Hematopoietic multipotent progenitor cell treated with erythropoietin and hydrocortisone succinate and interleukin-3 and kit ligand, for 8 days (in vitro differentiated cells): ENCODE results near the gene STK40.
A peak's percentile ranks its signal among the peaks of the same experiment; 100 is the strongest.

Experiments
- DNase-seq: peaks from one replicate; pipeline ENCODE4 v3.0.0-alpha.2; 2015

The STK40 gene, protein sequence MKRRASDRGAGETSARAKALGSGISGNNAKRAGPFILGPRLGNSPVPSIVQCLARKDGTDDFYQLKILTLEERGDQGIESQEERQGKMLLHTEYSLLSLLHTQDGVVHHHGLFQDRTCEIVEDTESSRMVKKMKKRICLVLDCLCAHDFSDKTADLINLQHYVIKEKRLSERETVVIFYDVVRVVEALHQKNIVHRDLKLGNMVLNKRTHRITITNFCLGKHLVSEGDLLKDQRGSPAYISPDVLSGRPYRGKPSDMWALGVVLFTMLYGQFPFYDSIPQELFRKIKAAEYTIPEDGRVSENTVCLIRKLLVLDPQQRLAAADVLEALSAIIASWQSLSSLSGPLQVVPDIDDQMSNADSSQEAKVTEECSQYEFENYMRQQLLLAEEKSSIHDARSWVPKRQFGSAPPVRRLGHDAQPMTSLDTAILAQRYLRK

DNA sequence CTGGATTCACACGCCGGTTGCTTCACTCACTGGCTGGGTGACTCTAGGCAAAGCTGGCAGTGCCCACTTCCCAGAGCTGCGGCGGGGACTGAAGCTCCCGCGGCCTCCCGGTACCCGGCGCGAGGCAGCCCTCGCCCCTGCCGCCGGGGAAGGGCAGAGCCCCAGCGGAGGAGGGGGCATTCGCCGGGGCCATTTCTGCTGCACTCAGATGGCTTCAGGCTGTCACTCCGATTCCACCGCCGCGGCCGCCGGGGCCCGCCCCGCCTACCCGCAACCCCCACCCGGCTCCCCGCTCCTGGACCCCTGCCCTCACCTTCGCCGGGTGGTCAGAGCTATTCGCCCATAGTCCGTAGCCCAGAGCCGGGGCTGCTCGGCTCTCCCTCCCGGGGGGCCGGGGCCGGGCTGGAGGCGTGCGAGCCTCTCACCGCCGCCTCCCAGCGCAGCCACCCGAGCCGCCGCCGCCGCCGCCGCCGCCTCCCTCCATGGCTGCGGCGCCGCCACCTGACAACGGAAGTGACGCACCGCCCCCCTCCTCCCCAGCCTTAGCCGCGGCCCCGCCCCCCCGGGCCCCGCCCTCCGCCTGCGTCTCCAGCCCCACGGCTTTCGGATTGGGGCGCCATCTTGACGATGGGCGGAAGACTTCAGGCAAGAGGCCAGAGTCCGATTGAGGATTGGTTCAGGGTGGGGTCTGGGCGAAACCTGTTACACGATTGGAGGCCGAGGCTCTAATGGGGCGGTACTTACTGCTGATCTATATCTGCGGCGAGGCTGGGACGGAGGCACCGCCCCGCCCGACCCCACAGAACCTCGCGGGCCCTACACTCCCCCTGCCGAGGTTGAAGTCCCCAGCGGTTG, at the start of gene STK40:
STK40 (minus strand) TSS at position 515 of the 855 bp plus-strand sequence. CDS start 24,592 bp downstream, outside the sequence.
- DNase-seq: peak; percentile 99

DNA sequence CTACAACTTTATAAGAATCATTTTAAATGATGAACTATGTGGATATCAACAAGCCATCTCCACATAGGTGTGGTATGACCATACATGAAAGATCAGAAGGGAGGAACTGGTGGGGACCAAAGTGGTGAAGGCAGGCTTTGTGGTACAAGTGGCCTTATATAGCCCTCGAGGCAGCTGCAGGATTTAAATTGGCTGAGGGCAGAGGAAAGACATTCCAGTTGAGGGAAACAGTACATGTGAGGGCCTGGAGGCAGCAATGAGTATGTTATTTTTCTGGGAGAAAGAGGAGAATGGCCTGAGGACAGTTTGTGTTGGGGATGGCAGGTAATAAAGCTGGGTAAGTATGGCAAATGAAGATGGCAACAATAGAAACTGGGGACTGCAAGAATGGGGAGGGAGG, 47.4 kb upstream of the STK40 start:
- no peak for DNase-seq

DNA sequence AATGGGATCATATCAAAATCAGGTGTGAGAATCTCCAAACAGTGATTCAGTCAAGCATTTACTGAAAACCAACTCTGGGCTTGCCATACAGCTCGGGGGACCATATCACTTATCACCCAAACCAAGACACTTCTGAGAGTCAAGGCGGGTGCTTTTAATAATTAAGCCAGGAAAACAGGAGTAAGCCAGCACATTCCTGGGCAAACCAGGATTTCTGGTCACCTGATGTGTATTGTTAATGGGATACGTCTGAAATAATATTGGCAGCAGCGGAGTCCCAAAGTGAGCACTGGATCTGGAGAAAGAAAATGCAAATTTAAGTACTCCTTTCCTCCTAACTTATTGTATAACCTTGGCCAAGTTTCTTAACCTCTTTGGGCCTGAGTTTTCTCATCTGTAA, 46.9 kb upstream of the STK40 start:
- no peak for DNase-seq

DNA sequence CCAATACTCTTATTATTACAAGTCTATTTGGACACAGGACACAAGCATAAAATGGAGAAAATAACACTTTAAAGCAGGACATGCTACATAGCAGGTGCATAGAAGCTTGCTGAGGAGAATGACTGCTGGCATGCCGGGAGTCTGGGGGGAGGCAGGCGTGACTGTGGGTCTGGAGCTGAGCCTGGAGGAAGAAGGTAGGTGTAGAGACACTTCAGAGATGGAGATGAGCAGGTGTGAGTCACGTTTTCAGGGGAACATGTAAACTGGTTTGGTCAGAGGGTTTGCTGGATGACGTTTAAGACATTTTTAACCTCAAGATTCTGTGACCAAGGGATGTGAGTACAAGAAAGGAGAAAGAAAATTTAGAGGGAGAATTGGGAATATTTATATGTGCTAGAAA, 40.1 kb upstream of the STK40 start:
- DNase-seq: no peak

DNA sequence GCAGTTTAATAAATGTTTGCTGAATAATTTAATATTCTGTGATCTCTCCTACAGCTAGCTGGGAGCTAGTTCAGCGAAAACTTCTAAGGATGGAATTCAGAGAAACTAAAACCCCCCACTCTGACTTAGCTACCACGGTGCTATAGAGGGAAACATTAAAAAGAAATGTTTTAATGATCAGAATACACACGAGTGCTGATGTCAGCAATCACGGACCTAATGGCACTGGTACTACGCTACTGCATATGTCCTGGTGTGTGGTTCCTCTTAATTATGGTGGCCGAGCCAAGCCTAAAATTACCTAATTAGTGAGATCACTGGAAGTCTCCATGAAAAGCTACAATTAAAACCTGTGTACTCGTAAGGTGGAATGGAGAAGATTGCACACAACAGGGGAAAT, 35.9 kb upstream of the STK40 start:
- no peak for DNase-seq

DNA sequence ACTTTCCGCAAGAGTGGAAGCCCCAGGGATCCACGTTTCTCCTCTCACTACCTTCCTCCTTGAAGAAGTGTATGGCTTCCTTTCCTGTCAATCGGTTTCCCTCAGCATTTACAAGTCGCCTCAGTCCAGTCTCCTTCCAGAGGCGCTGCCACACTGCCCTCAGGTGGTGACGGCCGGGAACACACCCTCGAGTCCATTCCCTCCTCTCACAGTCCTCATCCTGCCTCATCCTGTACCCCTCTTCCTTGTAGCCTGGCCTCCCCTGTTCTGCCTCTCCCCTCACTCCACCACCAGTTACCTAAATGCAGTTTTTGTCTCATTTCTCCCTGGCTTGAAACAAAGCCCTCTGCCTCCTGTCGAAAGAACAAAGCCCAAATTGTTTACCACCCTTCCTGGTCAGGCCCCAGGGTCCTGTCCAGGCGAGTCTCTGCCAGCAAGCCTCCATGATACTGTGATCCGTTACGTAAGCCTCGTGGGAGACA, 35.2 kb upstream of the STK40 start:
- DNase-seq: peak; percentile 83

DNA sequence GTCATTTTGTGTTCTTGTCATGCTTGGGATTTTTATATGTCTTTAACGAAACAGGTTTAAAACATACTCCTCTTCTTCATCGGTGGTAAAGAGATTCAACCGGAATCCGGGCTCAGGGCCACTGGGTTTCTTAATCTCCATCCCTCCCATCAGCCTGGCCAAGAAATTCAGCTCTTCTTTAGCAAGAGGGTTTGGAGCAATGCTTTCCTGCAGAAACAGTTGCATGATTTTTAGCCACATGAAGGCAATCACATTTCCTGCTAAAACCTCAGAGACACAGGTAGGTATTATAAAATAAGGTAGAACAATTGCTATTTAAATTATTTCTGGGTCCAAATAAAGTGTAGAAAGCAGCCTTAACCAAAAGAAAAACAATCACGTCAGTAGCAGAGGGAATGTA, 34.7 kb upstream of the STK40 start:
- DNase-seq: no peak

DNA sequence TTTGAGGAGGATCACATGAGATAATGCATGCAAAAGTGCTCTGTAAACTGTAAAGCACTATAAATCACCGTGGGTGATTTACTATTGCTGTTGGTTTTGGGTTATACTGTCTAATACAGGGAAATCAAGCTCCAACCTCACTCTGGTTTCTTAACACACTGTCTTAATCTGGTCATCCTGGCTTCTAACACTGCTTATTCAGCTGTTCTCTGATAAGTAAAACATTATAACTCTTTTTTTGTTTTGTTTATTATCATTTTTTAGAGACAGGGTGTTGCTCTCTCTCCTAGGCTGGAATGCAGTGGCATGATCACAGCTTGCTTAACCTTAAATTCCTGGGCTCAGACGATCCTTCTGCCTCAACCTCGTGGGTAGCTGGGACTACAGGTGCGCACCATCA, 33.8 kb upstream of the STK40 start:
- no peak for DNase-seq

DNA sequence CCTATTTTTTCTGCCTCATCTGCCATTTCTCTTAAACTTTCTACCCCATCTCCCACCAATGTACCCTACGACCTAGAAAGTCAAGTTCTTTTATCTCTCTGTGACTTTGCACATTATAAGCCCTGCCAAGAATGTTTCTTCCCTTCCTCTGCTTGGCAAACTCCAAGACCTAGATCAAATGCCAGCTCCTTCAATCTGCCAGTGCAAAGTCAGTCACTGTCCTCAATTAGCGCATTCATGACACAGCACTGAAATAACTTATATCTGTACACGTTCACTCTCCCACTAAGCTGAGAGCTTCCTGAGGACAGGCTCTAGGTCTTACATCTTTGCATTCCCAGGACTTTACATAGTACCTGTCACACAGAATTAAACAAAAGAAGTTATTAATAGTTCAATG, 33.4 kb upstream of the STK40 start:
- no peak for DNase-seq

DNA sequence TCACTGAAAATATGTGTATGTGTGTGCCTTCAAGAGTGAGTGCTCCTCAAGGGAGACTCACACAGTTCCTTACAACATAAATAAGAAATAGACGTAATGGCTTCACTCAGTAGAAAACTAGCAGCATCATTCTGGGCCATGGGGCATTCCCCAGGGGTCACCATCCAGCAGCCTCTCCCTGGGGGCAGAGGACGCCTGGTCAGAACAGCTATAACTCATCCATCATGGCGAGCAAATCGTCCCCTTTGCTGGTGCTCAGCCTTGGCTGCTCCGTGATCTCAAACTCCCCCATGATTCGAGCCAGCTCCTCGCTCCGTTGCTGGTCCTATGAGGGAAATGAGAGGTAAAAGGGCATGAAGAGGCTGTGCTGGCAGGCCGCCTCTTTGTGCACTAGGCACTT, 32.2 kb upstream of the STK40 start:
- DNase-seq: no peak

DNA sequence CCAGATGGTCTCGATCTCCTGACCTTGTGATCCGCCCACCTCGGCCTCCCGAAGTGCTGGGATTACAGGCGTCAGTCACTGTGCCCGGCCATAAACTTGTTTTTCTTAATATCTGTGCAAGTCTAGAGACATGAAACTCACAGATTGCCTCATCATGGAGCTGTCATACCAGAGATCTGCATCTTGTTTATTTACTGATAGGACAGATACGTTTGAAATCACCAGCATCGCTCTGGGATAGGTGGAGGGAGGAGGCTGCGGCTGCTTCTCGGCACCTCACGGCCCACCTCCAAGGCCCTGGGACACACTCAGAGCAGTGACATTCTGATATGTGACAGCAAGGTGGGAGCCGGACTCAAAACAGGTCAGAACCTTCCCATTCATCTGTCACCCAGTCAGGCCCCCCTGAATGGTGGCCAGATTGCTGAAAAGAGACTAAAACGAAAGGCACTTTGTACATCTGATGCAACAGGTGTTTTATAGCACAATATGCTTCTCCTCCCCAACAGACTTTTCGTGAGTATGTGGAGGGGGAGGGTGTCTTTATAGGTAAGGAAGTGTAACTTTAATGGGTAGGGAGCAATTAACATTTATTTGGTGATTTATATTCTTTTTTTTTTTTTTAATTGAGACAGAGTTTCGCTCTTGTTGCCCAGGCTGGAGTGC, 30.1 kb upstream of the STK40 start:
- no peak for DNase-seq

DNA sequence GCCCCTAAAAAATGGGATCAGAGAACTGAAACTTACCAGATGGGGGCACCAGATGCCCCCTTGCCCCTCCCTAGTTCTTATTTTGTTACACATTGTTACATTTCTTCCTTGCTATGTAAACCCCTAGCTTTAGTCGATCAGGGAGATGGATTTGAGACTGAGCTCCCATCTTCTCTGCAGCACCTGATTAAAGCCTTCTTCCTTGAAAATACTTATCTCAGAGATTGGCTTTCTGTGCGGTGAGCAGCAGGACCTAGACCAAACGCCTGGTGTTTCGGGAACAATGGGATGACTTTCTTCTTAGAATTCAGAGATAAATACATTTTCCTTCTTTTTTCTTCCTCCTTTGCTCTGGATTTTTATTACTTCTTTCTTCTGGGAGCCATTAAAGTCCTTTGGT, 28.7 kb upstream of the STK40 start:
- no peak for DNase-seq

DNA sequence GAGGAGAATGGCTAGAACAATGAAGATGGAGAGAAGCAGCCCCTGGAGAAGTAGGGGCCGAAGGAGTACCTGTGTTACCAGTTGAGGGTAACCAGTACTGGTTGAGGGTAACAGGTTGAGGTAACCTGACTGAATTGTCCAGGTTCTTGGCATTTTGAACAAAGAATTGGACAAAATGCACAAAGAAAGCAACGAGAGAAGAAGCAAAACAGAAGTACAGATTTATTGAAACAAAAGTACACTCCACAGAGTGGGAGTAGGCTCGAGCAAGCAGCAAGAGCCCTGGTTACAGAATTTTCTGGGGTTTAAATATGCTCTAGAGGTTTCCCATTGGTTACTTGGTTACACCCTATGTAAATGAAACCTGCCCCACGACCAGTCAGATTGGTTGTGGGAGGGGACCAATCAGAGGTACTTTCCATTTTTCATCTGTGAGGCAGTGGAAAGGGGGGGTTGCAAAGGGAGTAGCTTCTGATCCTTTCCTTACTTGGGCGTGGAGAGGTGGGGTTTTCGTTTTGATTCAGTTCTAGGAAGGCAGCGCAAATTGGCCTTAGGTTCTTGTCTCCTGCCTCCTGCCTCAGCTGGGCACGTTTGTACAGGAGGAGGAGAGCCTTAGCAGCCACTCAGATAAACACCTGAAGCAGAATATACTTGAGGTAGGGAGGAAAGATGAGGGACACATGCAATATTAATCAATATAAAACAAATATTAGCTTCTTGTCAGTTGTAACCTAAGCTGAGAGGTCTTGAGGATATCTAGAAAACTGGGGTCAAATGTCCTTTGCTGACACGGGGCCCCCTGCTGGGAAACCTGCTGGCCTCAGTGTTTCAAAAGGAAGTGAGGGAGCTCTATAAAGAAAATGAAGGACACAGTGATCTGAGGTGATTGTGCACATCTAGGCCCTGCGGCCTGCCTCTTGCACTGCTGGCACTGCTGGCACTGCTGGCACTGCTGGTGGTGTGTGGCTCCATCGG, 26.2 kb upstream of the STK40 start:
- DNase-seq: peak; percentile 85

DNA sequence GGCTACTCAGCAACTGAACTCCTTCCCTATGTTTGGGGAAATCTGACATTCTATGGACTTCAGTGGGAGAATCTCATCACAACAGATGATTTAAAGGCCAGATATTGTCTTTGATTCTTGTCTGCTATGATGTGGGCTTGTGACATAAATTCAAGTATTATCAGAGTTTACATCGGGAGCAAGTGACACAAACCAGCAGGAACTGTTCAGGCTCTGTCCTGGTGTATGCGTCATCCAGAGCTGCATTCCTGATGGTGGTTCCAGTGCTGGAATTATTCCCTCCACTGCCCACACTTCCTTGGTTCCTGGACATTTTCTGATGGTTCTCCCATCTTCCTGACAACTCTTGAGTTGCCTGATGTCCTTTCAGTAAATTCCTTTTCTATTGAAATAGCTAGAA, 22.8 kb upstream of the STK40 start:
- no peak for DNase-seq

DNA sequence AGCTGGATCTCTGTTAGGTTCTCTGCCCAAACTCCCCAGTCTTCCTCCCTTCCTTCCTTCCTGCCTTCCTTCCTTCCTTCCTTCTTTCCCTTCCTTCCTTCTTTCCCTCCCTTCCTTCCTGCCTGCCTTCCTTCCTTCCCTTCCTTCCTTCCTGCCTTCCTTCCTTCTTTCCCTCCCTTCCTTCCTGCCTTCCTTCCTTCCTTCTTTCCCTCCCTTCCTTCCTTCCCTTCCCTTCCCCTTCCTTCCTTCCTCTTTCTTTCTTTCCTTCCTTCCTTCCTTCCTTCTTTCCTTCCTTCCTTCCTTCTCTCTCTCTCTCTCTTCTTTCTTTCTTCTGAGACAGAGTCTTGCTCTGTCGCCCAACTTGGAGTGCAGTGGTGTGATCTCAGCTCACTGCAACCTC, 20.7 kb upstream of the STK40 start:
- DNase-seq: no peak

DNA sequence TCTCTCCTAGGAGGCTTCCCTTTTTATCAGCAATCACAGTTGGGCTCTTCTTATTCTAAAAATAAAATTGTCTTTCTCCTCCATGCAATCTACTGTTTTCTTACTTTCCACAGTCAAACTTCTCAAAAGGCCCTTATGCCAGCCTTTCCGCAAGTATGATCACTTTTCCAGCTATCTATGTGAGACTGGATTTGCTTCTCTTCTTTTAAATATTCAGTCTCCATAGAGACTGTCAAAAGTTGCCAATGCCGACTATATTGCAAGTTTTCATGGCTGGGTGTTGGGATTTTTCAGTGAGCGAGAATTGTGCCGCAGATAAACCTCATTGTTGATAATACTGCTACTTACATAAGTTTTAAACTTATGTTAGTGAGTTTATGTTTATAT, 16.8 kb upstream of the STK40 start:
- no peak for DNase-seq

DNA sequence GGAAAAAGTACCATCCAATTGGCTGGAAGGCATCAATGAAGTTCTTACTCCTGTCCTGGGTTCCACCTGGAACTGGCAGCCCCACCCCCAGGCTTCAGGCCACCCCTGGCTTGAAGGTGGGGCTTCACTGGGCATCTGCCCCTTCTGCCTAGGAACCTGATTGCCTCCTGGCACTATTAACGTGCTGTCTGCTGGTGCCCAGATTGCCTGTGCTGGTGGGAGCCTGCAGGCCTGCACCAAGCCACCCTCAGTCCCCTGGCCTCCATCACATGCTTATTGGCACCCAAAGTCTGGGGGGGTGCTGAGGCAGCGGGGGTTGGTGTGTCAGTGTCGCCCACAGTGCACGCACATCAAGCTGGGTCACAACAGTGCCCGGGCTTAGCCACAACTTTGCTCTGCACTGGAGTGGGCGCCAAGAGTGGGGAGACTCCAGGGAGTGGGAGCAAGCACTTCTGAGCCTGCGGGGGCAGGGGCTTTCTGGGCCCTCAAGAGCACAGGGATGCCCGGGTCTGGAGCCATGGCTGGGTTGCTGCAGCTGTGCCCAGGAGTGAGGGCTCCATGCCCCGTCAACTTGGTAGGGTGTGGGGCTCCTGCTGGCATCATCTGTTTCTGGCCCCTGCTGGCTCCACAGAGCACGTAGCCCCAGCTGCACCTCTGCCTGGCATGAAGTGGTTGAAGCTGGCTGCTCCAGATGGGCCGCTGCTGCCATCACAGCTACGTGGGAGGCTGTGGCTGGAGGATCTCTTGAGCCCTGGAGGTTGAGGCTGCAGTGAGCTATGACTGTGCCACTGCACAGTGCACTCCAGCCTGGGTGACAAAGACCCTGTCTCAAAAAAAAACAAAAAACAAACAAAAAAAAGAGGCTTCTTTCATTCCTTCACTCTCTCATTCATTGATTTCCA, 16.1 kb upstream of the STK40 start:
- DNase-seq: no peak

DNA sequence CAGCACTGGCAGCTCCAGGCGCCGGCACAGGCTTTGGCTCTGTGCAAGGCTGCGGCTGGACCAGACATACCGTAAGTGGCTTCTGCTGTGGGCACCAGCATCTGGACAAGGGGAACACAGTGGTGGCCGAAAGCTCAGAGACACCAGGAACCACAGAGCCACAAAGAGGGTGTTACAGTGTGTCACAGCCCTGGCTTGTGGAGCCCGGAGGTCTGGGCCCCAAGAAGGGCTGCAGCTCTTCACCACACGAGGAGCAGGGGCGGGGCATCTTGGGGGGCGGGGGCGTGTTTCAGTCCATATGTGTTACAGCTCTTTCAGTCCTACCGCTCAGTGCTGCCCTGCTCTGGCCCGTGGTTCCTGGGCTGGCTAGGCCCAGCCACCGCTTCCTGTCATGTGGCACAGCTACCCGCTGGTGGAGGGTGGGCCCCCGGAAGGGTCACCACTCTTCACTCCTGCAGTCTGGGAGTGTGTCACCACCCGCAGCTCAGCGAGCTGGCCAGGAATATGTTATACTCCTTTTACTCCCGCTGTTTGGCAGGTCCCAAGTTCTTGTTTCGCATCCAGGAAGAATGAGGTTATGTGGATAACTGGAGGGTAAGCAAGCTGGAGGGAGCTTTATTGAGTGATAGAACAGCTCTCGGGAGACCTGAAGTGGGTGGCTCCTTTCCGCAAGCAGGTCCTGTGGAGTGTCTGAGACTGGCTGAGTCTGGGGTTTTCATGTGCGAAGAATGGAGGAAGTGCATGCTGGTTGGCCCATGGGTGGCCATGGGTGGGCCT, 15.3 kb upstream of the STK40 start:
- peak; percentile 92 for DNase-seq

DNA sequence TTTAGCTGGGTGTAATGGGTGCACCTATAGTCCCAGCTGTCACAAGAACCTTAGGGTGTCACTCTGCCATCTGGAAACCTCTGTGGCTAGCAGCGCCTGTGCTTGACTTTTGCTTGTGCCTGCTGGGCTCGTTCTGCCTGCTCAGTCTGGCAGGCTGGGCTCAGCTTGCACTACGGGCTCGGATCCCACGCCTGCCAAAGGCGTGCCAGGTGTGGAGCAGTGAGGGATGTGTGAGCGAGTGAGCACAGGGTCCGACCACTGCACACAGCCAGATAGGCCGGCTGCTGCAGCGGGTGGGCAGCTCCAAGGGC, 14.7 kb upstream of the STK40 start:
- DNase-seq: no peak

DNA sequence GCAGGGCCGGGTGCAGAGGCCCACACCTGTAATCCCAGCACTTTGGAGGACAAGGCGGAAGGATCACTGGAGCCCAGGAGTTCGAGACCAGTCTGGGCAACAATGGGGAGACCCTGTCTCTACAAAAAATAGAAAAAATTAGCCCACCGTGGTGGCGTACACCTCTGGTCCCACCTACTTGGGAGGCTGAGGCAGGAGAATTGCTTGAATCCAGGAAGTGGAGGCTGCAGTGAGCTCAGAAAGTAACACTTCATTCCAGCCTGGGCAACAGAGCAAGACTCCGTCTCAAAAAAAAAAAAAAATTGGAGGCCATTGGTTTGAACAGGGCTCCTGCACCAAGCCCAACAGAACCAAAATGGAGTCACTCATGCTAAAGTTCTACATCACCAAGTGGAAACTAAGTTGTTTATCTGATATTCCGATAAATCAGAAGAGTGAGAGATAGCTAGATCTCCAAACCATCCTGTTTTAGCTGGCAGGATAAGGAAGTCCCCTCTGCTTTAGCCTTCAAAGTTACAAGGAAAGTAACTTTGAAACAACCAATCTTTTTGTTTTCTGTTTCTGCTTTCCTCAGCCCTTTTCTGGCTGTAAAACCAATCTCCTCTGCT, 12.8 kb upstream of the STK40 start:
- DNase-seq: no peak
